ENCODE data around the gene ABCD4.
"Not testable (repeated sequence)": the region's sequence is repeated elsewhere in the genome, so short reads cannot be mapped to it uniquely, and the experiment has no call there.

ABCD4 gene

GRCh38 chr14:74302152-74302628 is 544 bp downstream of the ABCD4 start:
- in situ Hi-C loops (cut with MboI; ENCODE audit: low sequenced_read_pairs): no loop called here

DNA sequence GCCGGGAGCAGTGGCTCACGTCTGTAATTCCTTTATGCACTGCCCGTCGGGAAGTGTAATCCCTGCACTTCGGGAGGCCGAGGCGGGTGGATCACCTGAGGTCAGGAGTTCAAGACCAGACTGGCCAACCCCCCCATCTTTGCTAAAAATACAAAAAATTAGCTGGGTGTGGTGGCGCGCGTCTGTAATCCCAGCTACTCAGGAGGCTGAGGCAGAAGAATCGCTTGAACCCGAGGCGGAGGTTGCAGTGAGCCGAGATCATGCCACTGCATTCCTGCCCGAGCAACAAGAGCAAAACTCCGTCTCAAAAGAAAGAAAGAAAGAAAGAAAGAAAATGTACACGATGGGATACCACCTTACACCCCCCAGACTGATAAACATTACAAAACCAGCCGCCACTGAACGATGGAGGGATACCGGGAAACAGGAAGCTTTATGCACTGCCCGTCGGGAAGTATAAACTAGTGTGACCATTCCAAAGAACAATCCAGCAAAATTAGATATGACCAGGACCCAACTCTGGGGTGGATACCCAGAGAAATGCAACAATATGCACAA is 1.1 kb downstream of the ABCD4 start:
- in situ Hi-C loops (cut with MboI; ENCODE audit: low sequenced_read_pairs): no loop called here

DNA sequence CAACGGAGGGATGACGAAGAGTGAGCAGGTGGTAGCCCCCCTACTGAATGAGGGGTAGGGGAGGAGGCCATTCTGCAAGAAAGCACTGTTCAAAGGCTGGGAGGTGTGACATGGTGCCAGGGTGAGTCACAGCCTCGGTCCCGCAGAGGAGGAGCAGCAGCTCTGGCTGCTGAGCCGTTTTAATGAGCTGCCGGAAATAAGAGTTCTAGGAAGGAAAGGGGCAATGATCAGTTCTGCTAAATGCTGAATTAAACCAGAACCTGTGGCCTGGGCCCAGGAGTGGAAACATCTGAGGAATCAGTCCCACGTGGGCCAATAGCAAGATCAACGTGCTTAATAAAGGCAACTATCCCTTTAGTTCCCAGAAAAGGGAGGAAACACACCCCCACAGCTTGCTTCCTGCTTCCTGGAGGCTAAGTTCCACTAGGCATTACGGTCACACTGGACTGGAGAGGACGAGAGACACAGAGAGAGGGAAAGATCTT is 3.6 kb downstream of the ABCD4 start:
- in situ Hi-C loops (cut with MboI; ENCODE audit: low sequenced_read_pairs): no loop called here

DNA sequence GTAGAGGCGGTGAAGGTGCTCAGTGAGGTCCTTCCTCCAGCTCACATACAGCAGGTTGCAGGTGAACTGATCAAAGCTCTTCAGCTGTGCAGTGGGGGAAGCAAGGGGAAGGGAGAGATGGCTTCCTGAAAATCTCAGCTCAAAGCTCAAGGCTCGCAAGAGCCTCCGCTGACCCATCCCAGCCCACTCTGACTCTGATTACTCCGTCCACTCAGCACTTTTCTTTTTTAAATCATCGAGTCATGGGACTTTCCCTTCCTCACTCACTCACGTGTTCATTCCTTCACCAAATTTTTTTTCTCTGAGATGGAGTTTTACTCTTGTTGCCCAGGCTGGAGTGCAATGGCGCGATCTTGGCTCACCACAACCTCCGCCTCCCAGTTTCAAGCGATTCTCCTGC is 4.7 kb downstream of the ABCD4 start:
- in situ Hi-C loops (cut with MboI; ENCODE audit: low sequenced_read_pairs): no loop called here

GRCh38 chr14:74296037-74296467 is 6.7 kb downstream of the ABCD4 start:
- in situ Hi-C loops (cut with MboI; ENCODE audit: low sequenced_read_pairs): no loop called here

DNA sequence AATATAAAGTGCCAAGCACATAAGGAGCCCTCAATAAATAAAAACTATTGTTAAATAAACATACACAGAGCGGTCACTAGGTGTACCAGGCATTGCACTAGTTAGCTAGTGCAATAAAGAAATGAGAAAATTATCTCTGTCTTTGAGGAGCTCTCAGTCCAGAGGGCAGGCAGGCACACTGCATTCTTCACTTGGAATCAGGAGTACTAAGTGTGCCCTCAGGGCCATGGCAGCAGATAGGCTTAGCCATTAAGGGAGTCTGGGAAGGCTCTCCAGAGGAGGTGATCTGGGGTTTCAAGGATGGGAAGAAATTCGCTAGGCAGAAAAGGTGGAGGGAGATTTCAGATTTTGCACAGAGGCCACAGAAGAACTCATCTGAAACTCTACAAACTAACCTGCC is 9.1 kb downstream of the ABCD4 start:
- in situ Hi-C loops (cut with MboI; ENCODE audit: low sequenced_read_pairs): no loop called here

- in situ Hi-C loops (cut with MboI; ENCODE audit: low sequenced_read_pairs): no loop called here
These were observed 10.7 kb downstream of the ABCD4 start for GRCh38 chr14:74292061-74292460.

GRCh38 chr14:74290415-74290814 is 12.3 kb downstream of the ABCD4 start:
- in situ Hi-C loops (cut with MboI; ENCODE audit: low sequenced_read_pairs): no loop called here

DNA sequence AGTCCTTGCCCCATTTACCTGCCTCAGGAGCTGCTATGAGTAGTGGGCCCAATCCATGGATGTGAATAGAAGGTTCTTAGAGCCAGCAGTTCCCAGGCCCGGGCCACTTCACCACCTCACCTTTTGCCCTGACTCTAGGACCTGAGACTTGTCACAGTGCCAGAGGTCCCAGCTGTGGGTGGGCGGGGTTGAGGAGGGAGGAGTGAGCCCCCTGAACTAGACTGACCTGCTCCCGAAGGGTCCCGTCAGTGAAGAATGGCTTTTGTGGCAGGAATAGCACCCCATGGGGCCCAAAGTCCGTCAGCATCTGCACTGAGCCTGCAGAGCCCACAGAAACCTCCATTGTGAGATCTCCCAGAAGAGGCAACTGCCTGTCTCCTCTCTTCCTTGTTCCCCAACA is 12.9 kb downstream of the ABCD4 start:
- in situ Hi-C loops (cut with MboI; ENCODE audit: low sequenced_read_pairs): no loop called here

DNA sequence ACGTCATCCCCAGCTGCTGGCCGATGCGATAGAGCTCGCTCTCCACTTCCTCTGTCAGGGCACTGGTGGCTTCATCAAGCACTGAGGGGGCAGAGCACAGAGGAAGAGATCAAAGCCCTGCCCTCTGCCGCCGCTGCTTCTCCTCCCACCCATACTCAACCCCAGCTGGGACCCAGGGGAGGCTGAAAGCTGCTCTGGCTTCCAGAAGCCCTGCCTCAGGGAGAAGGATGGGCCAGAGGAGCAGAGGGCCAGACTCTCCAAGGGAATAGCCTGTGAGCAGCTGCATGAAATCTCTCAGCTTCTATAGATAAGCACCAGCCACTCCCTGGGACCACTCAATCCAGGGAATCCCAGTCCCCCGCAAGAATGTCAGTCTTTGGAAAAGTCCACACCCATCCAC is 16.0 kb downstream of the ABCD4 start:
- in situ Hi-C loops (cut with MboI; ENCODE audit: low sequenced_read_pairs): no loop called here

DNA sequence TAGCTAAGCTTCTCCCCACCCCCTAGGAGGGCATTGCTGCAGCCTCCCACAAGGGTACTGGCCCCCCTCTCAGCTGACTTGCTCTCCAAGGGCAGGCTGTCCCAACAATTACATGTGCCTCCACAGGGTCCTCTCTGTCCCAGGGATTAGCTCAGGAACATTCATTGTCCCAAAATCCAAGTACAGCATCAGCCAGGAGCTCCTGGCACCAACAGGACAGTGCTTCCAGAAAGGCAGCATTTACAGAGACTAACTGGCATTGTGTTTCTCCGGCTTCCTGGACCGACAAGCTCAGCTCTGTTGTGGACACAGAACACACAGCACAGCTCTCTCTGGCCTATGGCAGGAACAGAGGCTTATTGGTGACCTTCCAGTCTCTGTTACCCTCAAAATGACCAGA is 21.7 kb downstream of the ABCD4 start:
- in situ Hi-C loops (cut with MboI; ENCODE audit: low sequenced_read_pairs): no loop called here

DNA sequence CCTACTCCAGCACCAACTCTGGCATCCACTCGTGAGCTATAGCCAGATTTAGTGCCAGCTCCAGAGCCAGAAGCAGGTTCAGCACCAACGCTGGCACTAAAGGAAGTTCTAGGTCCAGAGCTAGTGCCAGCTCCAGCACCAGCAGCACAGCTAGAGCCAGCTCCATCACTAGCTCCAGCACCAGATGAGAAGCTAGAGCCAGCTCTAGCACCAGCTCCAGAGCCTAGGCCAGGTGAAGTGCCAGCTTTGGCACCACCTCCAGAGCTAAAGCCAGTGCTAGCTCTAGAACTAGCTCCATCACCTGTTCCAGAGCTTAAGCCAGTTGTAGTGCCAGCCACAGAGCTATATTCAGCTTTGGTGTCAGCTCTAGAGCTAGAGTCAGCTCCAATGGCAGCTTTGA is 24.7 kb downstream of the ABCD4 start:
- in situ Hi-C loops (cut with MboI; ENCODE audit: low sequenced_read_pairs): no loop called here

DNA sequence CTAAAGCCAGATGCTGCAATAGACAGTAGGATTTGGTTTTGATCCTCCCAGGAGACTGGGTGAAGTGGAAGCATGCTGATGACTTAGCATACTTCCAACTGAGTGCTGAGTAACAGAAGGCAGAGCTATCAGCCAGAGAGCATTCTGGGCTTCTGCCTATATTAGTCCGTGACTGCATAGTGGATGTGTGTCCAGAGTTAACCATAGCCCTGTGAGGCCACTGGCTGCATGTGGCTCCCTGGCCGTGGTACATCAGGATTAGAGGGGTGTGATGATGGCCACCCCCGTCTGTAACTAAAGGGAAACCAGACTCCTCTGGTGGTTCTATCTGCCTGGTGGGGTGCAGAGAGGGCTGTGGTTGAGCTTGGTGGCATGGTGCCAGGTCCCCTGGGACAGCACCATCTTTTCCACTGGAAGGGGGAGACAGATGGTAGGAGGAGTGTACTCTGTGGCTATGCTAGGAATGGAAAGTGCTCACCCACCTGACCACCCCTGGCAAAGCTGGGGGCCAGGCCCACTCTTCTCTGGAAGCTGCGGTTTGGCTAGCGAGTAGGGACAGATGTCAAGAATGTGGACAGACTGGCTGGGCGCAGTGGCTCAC is 27.4 kb downstream of the ABCD4 start:
- in situ Hi-C loops (cut with MboI; ENCODE audit: low sequenced_read_pairs): no loop called here

DNA sequence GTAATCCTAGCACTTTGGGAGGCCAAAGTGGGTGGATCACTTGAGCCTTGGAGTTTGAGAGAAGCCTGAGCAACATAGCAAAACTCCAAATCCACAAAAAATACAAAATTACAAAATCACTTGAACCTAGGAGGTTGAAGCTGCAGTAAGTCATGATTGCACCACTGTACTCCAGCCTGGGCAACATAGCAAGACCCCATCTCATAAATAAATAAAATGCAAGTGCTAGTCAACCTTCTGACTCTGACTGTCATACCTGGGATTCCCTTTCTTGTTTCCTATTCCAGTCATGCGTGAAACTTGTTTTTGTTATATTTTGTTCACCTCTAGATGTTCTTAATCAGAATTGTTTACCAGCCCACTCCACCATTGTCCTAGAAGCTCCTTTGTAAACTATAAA is 31.4 kb downstream of the ABCD4 start:
- in situ Hi-C loops (cut with MboI; ENCODE audit: low sequenced_read_pairs): no loop called here

- in situ Hi-C loops (cut with MboI; ENCODE audit: low sequenced_read_pairs): not testable (repeated sequence)
These were observed 32.2 kb downstream of the ABCD4 start for GRCh38 chr14:74270382-74271177.

- in situ Hi-C loops (cut with MboI; ENCODE audit: low sequenced_read_pairs): no loop called here
These were observed 35.1 kb downstream of the ABCD4 start for GRCh38 chr14:74267588-74267987.

GRCh38 chr14:74265301-74265965 is 37.3 kb downstream of the ABCD4 start:
- in situ Hi-C loops (cut with MboI; ENCODE audit: low sequenced_read_pairs): no loop called here

DNA sequence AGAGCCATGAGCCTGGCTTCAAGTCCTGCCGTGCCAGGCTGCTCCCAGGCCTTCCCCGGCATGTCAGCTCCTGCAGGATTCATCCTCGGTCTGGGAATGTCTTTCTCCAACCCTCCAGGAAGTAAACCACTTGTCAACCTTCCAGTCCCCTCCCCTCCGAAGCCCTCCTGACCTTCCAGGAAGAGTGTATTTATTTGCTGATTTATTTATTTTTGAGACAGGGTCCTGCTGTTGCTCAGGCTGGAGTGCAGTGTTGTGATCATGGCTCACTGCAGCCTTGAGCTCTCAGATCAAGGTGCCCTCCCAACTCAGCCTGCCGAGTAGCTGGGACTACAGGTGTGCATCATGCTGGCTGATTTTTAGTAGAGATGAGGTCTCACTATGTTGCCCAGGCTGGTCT is 38.8 kb downstream of the ABCD4 start:
- in situ Hi-C loops (cut with MboI; ENCODE audit: low sequenced_read_pairs): no loop called here

GRCh38 chr14:74263181-74263580 is 39.6 kb downstream of the ABCD4 start:
- in situ Hi-C loops (cut with MboI; ENCODE audit: low sequenced_read_pairs): no loop called here

GRCh38 chr14:74262076-74262475 is 40.7 kb downstream of the ABCD4 start:
- in situ Hi-C loops (cut with MboI; ENCODE audit: low sequenced_read_pairs): no loop called here

DNA sequence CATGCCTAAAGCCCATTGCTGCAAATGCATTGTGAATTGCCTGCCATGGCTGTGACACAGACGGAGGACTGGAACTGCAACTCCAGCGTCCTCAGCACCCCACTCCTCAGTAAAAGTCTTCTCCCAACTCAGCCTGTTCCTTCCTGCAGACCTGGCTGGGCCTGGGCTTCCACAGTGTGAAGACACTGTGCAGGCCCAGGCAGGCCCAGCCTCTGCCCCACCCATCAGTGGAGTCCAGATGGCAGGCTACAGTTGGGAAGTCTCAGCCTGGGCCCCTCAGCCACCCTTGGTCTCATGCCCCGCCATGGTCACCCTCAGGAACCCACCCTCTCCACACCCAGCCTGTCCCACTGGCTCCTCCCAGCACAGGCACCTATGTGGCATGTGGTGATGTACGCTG is 41.4 kb downstream of the ABCD4 start:
- in situ Hi-C loops (cut with MboI; ENCODE audit: low sequenced_read_pairs): no loop called here

All from HL-60/S4 treated with phorbol 12-myristate 13-acetate at 8.2 ng/mL for 4 days and 3 days (cell line).